Measurements from ENCODE around the gene MAST4.

MAST4 gene

DNA sequence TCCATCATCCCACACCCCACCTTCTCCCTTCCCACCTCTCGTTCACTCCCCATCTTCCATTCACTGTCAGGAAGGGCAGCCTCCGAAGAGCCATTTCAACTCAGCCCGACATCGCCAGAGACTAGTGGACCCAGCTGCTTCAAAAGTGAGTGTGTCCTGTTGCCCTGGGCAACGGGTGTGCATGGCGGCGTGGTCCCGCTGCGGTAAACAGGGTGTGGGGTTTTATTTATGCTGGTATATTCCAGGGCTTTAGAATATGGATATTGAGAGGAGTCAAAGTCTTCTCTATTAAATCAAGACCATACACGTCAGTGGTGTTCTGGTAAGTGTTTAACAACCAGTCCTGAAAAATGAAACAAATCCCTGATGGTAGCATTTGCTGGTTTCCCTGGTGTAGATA, 274.5 kb downstream of the MAST4 start:
- peaks cover 44% of the 10 kb centered on the region for H3K4me1 ChIP-seq
- no peak overlapping the region for H3K27ac ChIP-seq
- no peaks in the 10 kb centered on the region for H3K36me3 ChIP-seq (ENCODE audit: control insufficient read depth, insufficient read depth, low read length)
- H3K79me2 ChIP-seq = peaks cover 49% of the 10 kb centered on the region
- no peak overlapping the region for H3K4me3 ChIP-seq (ENCODE audit: low read depth, low read length)
- H3K9me3 ChIP-seq (ENCODE audit: control insufficient read depth, low read length) = no peaks in the 10 kb centered on the region
- TF ChIP-seq, protein P1, sequence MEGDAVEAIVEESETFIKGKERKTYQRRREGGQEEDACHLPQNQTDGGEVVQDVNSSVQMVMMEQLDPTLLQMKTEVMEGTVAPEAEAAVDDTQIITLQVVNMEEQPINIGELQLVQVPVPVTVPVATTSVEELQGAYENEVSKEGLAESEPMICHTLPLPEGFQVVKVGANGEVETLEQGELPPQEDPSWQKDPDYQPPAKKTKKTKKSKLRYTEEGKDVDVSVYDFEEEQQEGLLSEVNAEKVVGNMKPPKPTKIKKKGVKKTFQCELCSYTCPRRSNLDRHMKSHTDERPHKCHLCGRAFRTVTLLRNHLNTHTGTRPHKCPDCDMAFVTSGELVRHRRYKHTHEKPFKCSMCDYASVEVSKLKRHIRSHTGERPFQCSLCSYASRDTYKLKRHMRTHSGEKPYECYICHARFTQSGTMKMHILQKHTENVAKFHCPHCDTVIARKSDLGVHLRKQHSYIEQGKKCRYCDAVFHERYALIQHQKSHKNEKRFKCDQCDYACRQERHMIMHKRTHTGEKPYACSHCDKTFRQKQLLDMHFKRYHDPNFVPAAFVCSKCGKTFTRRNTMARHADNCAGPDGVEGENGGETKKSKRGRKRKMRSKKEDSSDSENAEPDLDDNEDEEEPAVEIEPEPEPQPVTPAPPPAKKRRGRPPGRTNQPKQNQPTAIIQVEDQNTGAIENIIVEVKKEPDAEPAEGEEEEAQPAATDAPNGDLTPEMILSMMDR (IDR thresholded peaks at IDR 0.05) = no peak
- no peak overlapping the region for H2AFZ ChIP-seq
- no peaks in the 10 kb centered on the region for H3K27me3 ChIP-seq (ENCODE audit: control insufficient read depth, insufficient read depth, low read length)
- H3K9ac ChIP-seq = no peak overlapping the region
- no peak overlapping the region for H3K4me2 ChIP-seq (ENCODE audit: low read length)

DNA sequence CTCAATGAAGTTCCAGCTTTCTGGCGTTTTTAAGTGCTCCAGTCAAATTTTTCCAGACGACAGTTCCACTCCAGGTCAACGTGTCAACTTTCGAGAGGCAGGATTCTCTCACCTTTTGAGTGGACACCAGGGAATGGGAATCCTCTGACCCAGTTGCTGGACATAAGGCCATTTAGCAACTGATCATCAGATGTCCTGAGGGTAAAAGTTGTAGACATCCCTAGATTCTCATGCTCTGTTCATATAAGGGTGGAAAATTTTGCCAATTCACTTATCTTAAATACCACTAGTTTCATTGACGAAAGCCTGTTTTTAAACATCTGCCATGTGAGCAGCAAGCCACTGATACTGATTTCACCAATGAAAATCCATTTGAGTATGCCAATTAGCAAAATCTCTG, 275.5 kb downstream of the MAST4 start:
- Histone ChIP-seq H3K4me2 (ENCODE audit: low read length) (no peak overlapping the region), H3K79me2 (peaks cover 54% of the 10 kb centered on the region), H3K27ac (no peak overlapping the region), H3K9ac (no peak overlapping the region), H3K27me3 (ENCODE audit: control insufficient read depth, insufficient read depth, low read length) (no peaks in the 10 kb centered on the region), H2AFZ (no peak overlapping the region), H3K4me1 (peaks cover 40% of the 10 kb centered on the region), H3K36me3 (ENCODE audit: control insufficient read depth, insufficient read depth, low read length) (no peaks in the 10 kb centered on the region), H3K9me3 (ENCODE audit: control insufficient read depth, low read length) (no peaks in the 10 kb centered on the region), H3K4me3 (ENCODE audit: low read depth, low read length) (no peak overlapping the region)
- TF ChIP-seq, protein P1 (IDR thresholded peaks at IDR 0.05) = no peak

DNA sequence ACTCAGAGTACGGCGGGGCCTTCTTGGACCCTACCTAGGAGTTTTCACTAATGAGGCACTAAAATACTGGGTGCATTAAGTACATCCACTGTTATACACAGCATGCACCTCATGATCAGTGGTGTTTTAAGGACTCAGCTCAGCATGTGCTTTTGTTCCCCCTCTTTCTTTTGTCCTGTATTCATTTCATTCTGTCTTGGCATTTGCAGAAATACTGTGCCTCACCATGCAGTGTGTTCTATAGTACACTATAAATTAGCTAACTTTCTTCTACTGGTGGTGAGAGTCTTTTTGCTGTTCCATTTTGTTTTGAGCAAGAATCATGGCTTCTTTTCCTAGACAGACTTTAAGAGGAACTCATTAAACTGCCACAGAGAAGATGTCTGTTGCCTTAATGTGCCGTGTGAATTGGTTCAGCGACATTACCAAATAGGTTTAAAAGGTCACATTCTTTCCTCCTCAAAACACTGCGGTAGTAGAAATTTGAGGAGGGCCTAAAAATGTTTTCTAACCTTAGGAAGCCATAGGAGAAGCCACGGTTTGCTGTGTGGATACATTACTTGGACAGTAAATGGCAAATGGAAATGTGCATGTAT, 276.6 kb downstream of the MAST4 start:
- H3K79me2 ChIP-seq = peaks cover 56% of the 10 kb centered on the region
- H3K4me1 ChIP-seq = peaks cover 37% of the 10 kb centered on the region
- peak overlapping the region; percentile 11 for H2AFZ ChIP-seq
- H3K27me3 ChIP-seq (ENCODE audit: control insufficient read depth, insufficient read depth, low read length) = no peaks in the 10 kb centered on the region
- TF ChIP-seq, protein P1 (IDR thresholded peaks at IDR 0.05) = no peak
- H3K9me3 ChIP-seq (ENCODE audit: control insufficient read depth, low read length) = no peaks in the 10 kb centered on the region
- no peak overlapping the region for H3K4me2 ChIP-seq (ENCODE audit: low read length)
- H3K9ac ChIP-seq = no peak overlapping the region
- H3K27ac ChIP-seq = peak overlapping the region; percentile 42
- no peak overlapping the region for H3K4me3 ChIP-seq (ENCODE audit: low read depth, low read length)
- H3K36me3 ChIP-seq (ENCODE audit: control insufficient read depth, insufficient read depth, low read length) = no peaks in the 10 kb centered on the region

DNA sequence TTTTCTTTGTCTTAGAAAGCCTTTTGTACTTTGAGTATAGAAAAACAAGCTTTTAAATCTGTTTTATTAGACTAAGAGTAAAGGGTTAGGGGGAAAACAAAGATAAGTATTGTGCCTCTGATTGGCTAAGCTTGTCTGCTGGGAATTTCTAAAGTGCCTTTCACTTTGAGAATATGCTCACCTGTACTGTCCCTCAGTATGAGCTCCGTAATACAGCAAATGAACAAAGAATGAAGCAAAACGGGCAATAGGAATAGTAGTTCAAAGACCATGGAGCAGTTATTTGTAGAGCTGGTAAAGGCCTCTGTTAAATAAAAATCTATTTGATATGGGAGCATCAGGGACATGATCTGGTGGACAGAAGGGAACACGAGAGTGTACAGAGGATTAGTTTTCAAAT, 277.8 kb downstream of the MAST4 start:
- H3K9ac ChIP-seq = no peak overlapping the region
- no peak overlapping the region for H2AFZ ChIP-seq
- H3K36me3 ChIP-seq (ENCODE audit: control insufficient read depth, insufficient read depth, low read length) = no peaks in the 10 kb centered on the region
- no peak overlapping the region for H3K4me2 ChIP-seq (ENCODE audit: low read length)
- H3K27me3 ChIP-seq (ENCODE audit: control insufficient read depth, insufficient read depth, low read length) = no peaks in the 10 kb centered on the region
- H3K4me3 ChIP-seq (ENCODE audit: low read depth, low read length) = no peak overlapping the region
- no peaks in the 10 kb centered on the region for H3K9me3 ChIP-seq (ENCODE audit: control insufficient read depth, low read length)
- H3K79me2 ChIP-seq = peaks cover 60% of the 10 kb centered on the region
- peak overlapping the region; percentile 42 for H3K27ac ChIP-seq
- TF ChIP-seq, protein P1 (IDR thresholded peaks at IDR 0.05) = no peak
- peaks cover 31% of the 10 kb centered on the region for H3K4me1 ChIP-seq

DNA sequence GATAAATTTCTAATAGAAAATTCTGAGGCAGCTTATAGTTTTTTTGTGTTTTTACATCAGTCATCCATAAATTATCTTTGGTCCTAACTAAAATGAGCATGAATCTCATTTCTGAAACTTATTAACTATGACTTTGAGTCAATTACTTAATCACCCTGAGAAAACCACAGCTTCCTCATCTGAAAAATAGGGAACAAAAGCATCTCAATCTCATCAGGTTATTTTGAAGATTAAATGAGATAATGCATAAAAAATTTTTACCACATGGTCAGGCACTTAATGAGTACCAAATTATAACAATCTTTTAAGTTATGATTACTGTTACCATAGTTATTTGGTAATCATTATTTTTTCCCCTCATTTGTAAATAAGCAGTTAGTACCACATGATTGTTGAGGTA, 279.1 kb downstream of the MAST4 start:
- no peak overlapping the region for H3K4me2 ChIP-seq (ENCODE audit: low read length)
- H3K27ac ChIP-seq = no peak overlapping the region
- H2AFZ ChIP-seq = no peak overlapping the region
- peaks cover 48% of the 10 kb centered on the region for H3K79me2 ChIP-seq
- TF ChIP-seq, protein P1 (IDR thresholded peaks at IDR 0.05) = no peak
- no peaks in the 10 kb centered on the region for H3K36me3 ChIP-seq (ENCODE audit: control insufficient read depth, insufficient read depth, low read length)
- no peaks in the 10 kb centered on the region for H3K27me3 ChIP-seq (ENCODE audit: control insufficient read depth, insufficient read depth, low read length)
- no peak overlapping the region for H3K4me3 ChIP-seq (ENCODE audit: low read depth, low read length)
- no peaks in the 10 kb centered on the region for H3K9me3 ChIP-seq (ENCODE audit: control insufficient read depth, low read length)
- H3K9ac ChIP-seq = no peak overlapping the region
- H3K4me1 ChIP-seq = peaks cover 20% of the 10 kb centered on the region
